Measurements from ENCODE around the gene PTGIS.

The PTGIS gene

DNA sequence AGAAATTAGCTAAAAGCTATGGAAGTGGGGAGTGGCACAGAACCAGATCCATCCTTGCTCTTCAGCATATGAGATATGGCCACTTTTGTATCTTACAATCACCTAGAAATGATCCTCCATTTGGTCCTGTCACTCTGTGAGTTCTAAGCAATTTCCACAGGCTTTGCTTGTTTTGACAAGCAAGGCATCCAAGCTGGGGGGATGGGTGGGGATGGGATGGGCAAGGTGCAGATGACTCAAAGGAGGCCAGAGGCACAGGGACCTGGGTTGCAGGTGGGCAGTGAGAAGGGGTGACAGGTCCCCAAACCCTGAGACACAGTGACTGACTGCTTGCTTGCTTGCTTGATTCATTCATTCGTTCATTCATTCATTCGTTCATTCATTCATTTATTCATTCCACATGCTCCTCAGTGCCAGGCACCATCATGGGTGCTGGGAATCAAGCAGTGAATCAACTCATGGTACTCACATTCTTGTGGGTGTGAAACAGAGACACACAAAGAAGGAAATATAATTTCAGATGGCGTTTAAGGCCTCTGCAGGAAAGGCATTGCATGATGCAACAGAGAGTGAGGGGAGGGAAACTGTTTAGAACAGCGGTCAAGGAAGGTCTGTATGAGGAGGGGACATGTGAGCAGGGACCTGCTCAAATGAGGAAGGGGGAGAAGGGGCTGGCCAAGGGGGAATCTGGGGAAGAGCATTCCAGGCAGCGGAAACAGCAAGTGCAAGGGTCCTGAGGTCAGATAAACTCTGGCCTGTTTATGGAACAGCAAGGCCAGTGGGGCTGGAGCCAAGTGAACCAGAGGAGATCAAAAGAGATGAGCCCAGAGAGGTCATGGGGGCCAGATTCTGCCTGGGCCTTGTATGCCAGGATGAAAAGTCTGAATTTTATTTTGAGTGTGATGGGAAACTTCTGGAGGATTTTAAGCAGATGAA lies 88.9 kb downstream of the PTGIS start:
- Histone ChIP-seq H3K27me3 (ENCODE audit: low read depth) (peaks cover 25% of the 10 kb centered on the region), H3K4me3 (no peak overlapping the region), H3K36me3 (replicated peaks) (no peaks in the 10 kb centered on the region), H3K9me3 (no peaks in the 10 kb centered on the region), H3K4me1 (no peaks in the 10 kb centered on the region)
- in situ Hi-C loops (cut with MboI; ENCODE audit: low sequenced_read_pairs), result no loop called here
- DNase-seq (ENCODE audit: low spot score in 2 of 2), result no peak

GRCh38 chr20:49478266-49478665 lies 89.7 kb downstream of the PTGIS start:
- in situ Hi-C loops (cut with MboI; ENCODE audit: low sequenced_read_pairs), result no loop called here
- no peaks in the 10 kb centered on the region for H3K36me3 ChIP-seq (replicated peaks)
- no peak overlapping the region for H3K4me3 ChIP-seq
- H3K4me1 ChIP-seq, result no peaks in the 10 kb centered on the region
- DNase-seq (ENCODE audit: low spot score in 2 of 2), result no peak
- H3K27me3 ChIP-seq (ENCODE audit: low read depth), result peaks cover 22% of the 10 kb centered on the region
- H3K9me3 ChIP-seq, result no peaks in the 10 kb centered on the region

DNA sequence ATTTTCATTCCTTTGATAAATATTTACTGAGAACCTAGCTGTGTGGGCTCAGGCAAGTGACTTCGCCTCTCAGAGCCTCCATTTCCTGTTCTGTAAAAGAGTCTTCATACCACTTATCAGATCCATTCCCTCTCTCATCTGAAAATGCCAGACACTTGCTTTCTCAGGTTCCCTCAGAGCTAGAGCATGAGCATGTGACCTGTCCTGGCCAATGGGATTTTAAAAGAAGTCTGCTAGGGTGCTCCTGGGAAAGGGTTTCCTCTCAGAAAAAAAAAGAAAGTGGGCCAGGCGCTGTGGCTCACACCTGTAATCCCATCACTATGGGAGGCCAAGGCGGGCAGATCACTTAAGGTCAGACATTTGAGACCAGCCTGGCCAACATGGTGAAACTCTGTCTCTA lies 90.7 kb downstream of the PTGIS start:
- DNase-seq (ENCODE audit: low spot score in 2 of 2), result no peak
- Histone ChIP-seq H3K9me3 (no peaks in the 10 kb centered on the region), H3K4me3 (no peak overlapping the region), H3K27me3 (ENCODE audit: low read depth) (peaks cover 19% of the 10 kb centered on the region), H3K4me1 (no peaks in the 10 kb centered on the region), H3K36me3 (replicated peaks) (no peaks in the 10 kb centered on the region)
- in situ Hi-C loops (cut with MboI; ENCODE audit: low sequenced_read_pairs), result no loop called here

- Histone ChIP-seq H3K4me3 (no peak overlapping the region), H3K27me3 (ENCODE audit: low read depth) (peaks cover 25% of the 10 kb centered on the region), H3K4me1 (no peaks in the 10 kb centered on the region), H3K36me3 (replicated peaks) (no peaks in the 10 kb centered on the region), H3K9me3 (no peaks in the 10 kb centered on the region)
- in situ Hi-C loops (cut with MboI; ENCODE audit: low sequenced_read_pairs), result no loop called here
- DNase-seq (ENCODE audit: low spot score in 2 of 2), result no peak
Measured at GRCh38 chr20:49476016-49476355, 92.0 kb downstream of the PTGIS start.

- no peaks in the 10 kb centered on the region for H3K36me3 ChIP-seq (replicated peaks)
- H3K9me3 ChIP-seq, result no peaks in the 10 kb centered on the region
- no peaks in the 10 kb centered on the region for H3K4me1 ChIP-seq
- DNase-seq (ENCODE audit: low spot score in 2 of 2), result no peak
- no peak overlapping the region for H3K4me3 ChIP-seq
- H3K27me3 ChIP-seq (ENCODE audit: low read depth), result peaks cover 29% of the 10 kb centered on the region
- in situ Hi-C loops (cut with MboI; ENCODE audit: low sequenced_read_pairs), result no loop called here
Measured at GRCh38 chr20:49475292-49476015, 92.5 kb downstream of the PTGIS start.

DNA sequence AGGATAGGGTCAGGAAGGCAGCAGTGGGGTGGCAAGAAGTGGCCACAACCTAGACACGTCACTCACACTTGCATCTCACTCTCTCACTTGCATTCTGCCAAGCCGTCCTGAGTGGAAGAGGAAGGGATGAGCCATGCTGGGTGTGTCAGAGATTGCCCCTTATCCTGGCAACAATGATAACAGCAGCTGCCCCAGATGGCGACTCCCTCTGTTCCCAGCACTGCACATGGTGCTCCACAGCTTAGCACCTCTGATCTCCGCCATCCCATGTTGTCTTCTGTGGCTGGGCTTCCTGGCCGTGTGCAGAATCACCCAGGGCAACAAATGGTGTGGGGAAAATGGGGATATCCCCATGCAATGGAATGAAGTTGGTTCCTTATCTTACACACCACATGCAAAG lies 96.5 kb downstream of the PTGIS start:
- Histone ChIP-seq H3K9me3 (no peaks in the 10 kb centered on the region), H3K27me3 (ENCODE audit: low read depth) (peaks cover 42% of the 10 kb centered on the region), H3K36me3 (replicated peaks) (no peaks in the 10 kb centered on the region), H3K4me3 (no peak overlapping the region), H3K4me1 (no peaks in the 10 kb centered on the region)
- DNase-seq (ENCODE audit: low spot score in 2 of 2), result no peak
- in situ Hi-C loops (cut with MboI; ENCODE audit: low sequenced_read_pairs), result no loop called here

DNA sequence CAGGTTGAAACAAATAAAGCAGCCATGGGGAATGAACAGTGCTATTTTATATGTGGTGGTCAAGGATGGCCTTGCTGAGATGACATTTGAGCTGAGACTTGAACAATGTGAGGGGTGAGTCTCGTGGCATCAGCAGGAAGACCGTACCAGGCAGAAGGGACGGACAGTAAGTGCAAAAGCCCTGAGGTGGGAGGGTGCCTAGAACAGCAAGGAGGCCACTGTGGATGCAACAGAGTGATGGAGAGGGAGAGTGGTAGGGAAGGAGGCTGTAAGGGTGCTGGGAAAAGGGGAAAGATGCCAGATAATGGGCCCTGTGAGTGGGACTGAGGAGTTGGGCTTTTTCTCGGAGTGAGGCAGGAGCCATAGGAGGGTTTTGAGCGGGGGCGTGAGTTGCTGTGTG lies 97.0 kb downstream of the PTGIS start:
- no peaks in the 10 kb centered on the region for H3K9me3 ChIP-seq
- peaks cover 40% of the 10 kb centered on the region for H3K27me3 ChIP-seq (ENCODE audit: low read depth)
- in situ Hi-C loops (cut with MboI; ENCODE audit: low sequenced_read_pairs), result no loop called here
- H3K36me3 ChIP-seq (replicated peaks), result no peaks in the 10 kb centered on the region
- no peak for DNase-seq (ENCODE audit: low spot score in 2 of 2)
- no peak overlapping the region for H3K4me3 ChIP-seq
- no peaks in the 10 kb centered on the region for H3K4me1 ChIP-seq

- peaks cover 26% of the 10 kb centered on the region for H3K27me3 ChIP-seq (ENCODE audit: low read depth)
- H3K4me3 ChIP-seq, result no peak overlapping the region
- in situ Hi-C loops (cut with MboI; ENCODE audit: low sequenced_read_pairs), result no loop called here
Measured at GRCh38 chr20:49469060-49469459, 98.9 kb downstream of the PTGIS start.

GRCh38 chr20:49468412-49468811 lies 99.5 kb downstream of the PTGIS start:
- H3K4me3 ChIP-seq, result no peak overlapping the region
- H3K9me3 ChIP-seq, result no peaks in the 10 kb centered on the region
- DNase-seq (ENCODE audit: low spot score in 2 of 2), result no peak
- H3K4me1 ChIP-seq, result no peaks in the 10 kb centered on the region
- peaks cover 29% of the 10 kb centered on the region for H3K27me3 ChIP-seq (ENCODE audit: low read depth)
- in situ Hi-C loops (cut with MboI; ENCODE audit: low sequenced_read_pairs), result no loop called here
- no peaks in the 10 kb centered on the region for H3K36me3 ChIP-seq (replicated peaks)

More at GRCh38 chr20:49469060-49469459, 98.9 kb downstream of the PTGIS start:
- Histone ChIP-seq H3K4me1 (no peaks in the 10 kb centered on the region), H3K36me3 (replicated peaks) (no peaks in the 10 kb centered on the region), H3K9me3 (no peaks in the 10 kb centered on the region)
- DNase-seq (ENCODE audit: low spot score in 2 of 2), result no peak

DNA sequence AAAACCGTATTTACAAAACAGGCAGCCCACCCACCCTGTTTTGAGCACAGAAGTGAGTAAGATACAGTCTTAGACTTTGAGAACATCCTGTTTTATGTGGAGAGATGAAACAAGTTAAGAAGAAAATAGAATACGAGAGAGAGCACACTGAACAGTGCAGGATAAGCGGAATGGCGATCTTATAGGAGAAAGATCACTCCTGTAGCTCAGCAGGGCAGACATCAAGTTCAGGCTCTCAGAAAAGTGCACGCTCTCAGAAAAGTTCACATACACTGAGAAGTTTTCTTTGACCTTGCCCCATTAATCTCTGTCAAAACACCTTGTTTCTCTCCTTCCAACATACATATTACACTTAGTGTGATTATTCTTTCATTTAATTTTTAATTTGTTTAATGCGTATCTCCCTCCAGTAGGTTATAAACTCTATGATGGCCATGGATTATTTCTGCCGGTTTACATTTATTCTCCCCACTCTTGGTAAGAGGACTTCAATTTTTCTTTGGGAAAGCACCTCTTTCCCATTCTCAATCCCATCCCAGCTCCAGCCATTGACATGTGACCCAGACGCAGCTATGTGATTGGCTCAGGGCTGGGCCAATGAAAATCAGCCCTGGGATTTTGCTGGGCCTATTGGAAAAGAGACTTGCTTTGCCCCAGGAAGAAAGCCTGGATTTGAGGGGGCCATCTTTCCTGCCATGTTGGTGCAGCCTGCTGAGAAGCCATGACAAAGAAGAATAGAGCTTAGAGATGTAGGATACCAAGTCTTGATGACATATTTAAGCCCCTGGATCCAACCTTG lies 101.6 kb downstream of the PTGIS start:
- in situ Hi-C loops (cut with MboI; ENCODE audit: low sequenced_read_pairs), result no loop called here
- Histone ChIP-seq H3K4me3 (no peak overlapping the region), H3K36me3 (replicated peaks) (no peaks in the 10 kb centered on the region), H3K9me3 (no peaks in the 10 kb centered on the region), H3K4me1 (no peaks in the 10 kb centered on the region), H3K27me3 (ENCODE audit: low read depth) (peaks cover 44% of the 10 kb centered on the region)
- DNase-seq (ENCODE audit: low spot score in 2 of 2), result no peak

DNA sequence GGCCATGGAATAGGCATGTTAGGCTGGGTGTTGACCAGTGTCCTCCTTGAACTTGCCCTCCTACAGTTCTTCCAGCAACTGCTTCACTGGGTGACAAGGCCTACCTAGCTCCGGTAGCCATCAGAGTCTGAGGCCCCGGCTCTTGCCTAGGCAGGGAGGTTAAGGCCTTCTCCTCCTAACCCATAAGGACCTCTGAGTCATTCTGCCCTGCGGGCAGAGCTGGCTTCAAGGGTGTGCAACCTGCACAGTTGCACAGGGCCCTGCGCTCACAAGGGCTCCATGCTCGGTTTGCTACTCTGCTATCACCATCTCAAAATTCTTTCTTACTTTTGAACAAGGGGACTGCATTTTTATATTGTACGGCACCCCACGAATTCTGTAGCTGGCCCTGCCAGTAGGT lies 103.4 kb downstream of the PTGIS start:
- DNase-seq (ENCODE audit: low spot score in 2 of 2), result no peak
- Histone ChIP-seq H3K9me3 (no peaks in the 10 kb centered on the region), H3K4me1 (no peaks in the 10 kb centered on the region), H3K36me3 (replicated peaks) (no peaks in the 10 kb centered on the region), H3K27me3 (ENCODE audit: low read depth) (peaks cover 46% of the 10 kb centered on the region), H3K4me3 (no peak overlapping the region)
- in situ Hi-C loops (cut with MboI; ENCODE audit: low sequenced_read_pairs), result no loop called here

GRCh38 chr20:49462626-49463025 lies 105.3 kb downstream of the PTGIS start:
- no peaks in the 10 kb centered on the region for H3K9me3 ChIP-seq
- no peaks in the 10 kb centered on the region for H3K4me1 ChIP-seq
- in situ Hi-C loops (cut with MboI; ENCODE audit: low sequenced_read_pairs), result no loop called here
- no peak for DNase-seq (ENCODE audit: low spot score in 2 of 2)
- peaks cover 44% of the 10 kb centered on the region for H3K27me3 ChIP-seq (ENCODE audit: low read depth)
- no peak overlapping the region for H3K4me3 ChIP-seq
- no peaks in the 10 kb centered on the region for H3K36me3 ChIP-seq (replicated peaks)

- H3K9me3 ChIP-seq, result no peaks in the 10 kb centered on the region
- peaks cover 42% of the 10 kb centered on the region for H3K27me3 ChIP-seq (ENCODE audit: low read depth)
- in situ Hi-C loops (cut with MboI; ENCODE audit: low sequenced_read_pairs), result no loop called here
- no peak for DNase-seq (ENCODE audit: low spot score in 2 of 2)
- H3K36me3 ChIP-seq (replicated peaks), result no peaks in the 10 kb centered on the region
- H3K4me1 ChIP-seq, result no peaks in the 10 kb centered on the region
- H3K4me3 ChIP-seq, result no peak overlapping the region
Measured at GRCh38 chr20:49461894-49462620, 105.9 kb downstream of the PTGIS start.

Measured in HAP-1 (cell line).